ENCODE results near the gene HBEGF.
"Not testable (repeated sequence)": the region's sequence is repeated elsewhere in the genome, so short reads cannot be mapped to it uniquely, and the experiment has no call there.

The HBEGF gene

DNA sequence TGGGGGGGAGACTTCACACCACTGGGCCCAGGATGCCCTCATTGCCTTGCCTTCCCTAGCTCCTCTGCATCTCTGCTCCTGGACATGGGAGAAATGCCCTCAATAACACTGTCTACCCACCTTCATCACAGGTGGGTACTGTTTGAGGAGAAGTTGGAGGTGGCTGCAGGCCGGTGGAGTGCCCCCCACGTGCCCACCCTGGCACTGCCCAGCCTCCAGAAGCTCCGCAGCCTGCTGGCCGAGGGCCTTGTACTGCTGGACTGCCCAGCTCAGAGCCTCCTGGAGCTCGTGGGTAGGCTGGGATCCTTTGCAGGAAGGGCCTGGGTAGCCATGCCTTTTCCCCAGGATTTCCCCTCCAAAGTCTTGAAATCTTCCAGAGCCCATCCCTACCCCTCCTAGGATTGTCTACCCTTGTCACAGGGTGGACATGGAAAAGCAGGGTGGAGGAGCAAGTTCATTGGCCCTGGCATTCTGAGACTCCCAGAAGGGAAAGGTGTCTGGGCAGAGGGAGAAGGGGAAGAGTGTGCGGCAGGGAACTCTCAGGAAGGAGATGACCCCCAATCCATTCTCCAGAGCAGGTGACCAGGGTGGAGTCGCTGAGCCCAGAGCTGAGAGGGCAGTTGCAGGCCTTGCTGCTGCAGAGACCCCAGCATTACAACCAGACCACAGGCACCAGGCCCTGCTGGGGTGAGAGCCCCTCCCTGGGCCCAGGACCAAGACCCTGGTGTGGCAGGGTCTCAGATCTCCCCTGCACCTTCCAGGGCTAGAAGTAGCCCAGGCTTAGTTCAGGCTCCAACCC, 14.5 kb upstream of the HBEGF start:
- DNase-seq: no peak

DNA sequence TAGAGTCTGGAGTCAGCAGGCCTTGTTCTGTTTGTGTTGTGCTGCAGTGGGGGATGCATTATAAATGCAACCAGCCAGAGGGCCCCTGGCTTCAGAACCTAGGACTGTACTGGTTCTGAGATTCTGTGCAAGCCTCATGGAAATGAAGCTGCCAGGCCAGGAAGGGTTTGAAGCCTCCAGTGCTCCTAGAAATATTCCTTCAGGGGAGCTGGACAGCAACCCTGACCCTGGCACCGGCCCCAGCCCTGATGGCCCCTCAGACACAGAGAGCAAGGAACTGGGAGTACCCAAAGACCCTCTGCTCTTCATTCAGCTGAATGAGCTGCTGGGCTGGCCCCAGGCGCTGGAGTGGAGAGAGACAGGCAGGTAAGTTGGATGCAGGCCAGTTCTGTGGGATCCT, 13.7 kb upstream of the HBEGF start, which contains the start of gene SLC4A9:
Gene SLC4A9 (plus strand): TSS at position 94 of the 400 bp plus-strand sequence. CDS start 43 bp downstream, at position 137.
- DNase-seq: no peak

DNA sequence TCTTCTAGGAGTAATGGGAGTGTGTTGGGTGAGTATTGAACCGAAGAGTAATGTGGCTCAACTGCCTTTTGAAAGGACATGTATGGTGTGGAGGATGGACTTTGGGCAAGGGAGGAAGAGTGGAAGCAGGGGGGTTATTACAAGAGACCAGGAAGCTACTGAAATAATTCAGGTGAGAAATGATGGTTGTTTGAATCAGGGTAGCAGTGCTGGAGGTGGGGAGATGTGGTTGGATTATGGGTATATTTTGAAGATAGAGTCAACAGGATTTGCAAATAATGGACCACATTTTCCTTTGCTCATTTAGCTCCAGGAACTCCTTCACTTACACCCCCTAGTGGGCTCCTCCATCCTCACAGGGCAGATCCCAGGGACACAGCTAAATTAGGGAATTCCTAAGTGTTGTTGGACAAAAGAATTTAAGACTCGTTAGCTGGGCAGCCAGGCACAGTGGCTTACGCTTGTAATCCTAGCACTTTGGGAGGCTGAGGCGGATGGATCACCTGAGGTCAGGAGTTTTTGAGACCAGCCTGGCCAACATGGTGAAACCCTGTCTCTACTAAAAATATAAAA, 12.4 kb upstream of the HBEGF start:
- DNase-seq: no peak

DNA sequence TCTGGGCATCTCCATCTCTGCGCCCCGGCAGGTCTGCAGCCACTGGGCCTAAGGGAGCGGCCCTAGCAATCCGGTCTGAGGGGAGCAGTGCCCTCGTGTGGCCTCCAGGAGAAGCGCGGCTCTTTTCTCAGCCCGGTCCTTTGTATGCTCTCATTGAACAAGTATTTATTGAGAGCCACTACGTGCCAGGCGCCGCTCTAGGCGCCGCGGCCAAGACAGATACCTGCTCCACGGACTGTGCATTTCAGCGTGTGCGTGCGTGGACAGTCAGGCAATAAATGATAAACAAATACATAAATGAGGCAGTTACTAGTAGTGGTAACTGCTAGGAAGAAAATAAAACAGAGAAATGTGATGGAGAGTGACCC, 11.3 kb upstream of the HBEGF start:
- DNase-seq: peak; percentile 21 to 41 (median 40)

DNA sequence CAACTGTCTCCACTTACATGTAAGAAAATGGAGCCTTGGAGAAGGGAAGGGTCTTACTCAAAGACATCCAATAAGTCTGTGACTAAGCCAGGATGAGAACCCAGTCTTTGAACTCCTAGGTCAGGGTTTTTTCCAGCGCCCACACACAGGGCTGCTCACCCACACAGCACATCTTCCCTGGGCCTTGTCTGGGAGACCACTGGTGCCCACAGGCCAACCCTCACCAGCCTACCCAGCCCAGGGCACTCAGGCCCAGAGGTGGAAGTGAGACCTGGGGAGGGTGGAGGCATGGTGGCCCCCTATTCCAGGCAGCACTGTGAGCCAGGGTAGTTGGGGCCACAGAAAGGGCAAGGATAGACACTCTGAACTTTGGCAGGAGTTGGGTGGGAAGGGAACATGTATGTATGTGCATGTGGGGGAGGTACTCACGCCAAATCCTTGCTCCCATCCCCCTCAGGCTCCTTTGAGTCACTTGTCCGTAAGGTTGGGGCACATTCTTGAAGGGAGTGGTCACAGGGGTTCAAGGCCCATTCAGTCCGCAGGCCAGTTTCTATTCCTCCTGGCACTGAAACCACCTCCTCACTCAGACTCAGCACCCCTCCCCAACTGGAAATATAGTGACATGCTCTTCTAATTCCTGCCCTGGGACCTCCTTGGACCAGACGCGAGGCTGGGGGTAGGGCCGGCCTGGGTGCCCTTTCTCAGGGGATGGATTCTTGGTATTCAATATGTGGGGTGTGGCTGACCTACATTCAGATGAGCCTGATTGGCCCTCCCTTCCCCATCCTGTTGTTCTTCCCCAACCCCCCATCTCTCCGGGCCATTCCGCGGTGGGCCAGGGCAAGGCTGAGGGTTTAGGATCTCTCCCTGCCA, 10.7 kb upstream of the HBEGF start:
- no peak for DNase-seq

DNA sequence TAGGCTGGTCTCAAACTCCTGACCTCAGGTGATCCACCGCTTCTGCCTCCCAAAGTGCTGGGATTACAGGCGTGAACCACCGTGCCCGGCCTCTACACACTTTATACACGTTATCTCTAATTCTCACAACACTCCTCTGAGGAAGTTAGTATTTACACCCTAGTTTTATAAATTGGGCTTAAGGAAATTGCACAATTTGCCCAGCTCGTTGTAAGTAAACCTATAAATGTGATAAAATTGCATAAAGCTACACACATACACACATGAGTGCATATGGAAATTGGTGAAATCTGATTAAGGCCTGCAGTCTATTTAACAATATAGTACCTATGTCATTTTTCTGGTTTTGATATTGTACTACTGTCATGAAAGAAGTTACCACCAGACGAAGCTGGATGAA, 9.1 kb upstream of the HBEGF start:
- DNase-seq: no peak

DNA sequence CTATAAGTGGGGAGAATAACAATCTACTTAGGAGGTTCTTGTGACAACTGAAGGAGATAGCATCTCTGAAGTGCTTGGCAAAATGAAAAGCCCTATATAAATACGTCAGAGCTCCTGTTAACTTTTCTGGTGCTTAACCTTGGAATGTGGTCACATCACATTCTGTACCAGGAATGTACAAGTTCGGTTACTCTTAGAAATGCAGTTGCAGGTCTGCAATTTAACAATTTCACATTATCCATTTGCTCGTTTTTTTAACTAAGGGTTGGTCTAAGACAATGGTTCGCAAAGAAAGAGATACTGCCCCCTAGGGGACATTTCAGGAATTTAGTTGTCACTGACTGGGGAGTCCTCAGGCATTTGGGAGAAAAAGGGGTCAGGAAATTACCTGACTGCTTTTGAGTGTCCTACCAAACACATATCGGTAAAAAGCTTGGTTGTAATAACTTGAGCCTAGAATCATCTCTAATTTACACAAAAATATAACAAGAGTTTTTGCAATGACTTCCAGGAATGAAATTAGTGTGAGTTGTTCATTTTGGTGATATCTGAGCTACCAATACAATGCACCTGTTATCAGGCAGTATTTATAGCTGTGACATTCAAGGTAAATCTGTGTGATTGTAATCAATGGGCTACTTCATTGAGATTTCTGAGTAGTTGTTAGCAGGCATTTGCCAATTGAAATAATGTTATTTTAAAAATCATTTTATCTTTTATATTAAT, 5.4 kb upstream of the HBEGF start:
- DNase-seq: peak; percentile 16 to 31 (median 19)

DNA sequence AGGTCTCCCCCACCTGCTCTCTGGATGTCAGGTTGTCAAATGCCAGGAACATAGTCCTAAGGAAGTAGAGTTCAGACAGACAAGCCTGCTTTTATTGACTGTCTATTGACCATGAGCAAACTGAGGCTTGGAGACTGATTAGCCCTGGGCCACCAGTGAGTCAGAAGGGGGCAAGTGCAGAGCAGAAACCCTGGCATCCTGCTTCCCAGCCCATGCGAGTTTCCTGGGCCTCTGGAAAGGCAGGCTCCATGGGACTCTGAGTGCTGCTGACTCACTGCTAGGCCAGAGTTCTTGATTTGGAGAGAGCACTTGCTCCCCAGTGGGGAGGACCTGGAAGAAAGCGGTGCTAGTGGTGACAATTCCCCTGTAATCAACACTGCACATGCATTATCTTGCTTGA, 2.8 kb upstream of the HBEGF start:
- no peak for DNase-seq

DNA sequence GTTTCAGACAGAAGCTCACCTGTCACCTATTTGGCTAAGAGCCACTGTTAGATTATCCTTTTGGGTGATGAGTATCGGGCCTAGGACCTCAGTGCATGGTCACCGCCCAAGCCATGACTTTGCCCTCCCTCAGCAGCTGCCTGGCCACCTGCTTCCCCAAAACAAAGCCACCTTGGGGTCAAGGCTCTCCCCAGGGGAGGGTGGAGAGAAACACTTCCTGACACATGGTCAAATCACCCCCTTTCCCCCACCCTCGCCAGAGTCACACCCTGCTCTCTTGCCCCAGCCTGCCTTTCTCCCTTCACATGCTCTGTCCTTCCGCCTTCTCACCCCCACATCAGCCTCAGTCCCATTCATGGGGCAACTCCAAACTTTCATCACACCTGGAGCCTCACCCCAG, 1.7 kb upstream of the HBEGF start:
- no peak for DNase-seq

DNA sequence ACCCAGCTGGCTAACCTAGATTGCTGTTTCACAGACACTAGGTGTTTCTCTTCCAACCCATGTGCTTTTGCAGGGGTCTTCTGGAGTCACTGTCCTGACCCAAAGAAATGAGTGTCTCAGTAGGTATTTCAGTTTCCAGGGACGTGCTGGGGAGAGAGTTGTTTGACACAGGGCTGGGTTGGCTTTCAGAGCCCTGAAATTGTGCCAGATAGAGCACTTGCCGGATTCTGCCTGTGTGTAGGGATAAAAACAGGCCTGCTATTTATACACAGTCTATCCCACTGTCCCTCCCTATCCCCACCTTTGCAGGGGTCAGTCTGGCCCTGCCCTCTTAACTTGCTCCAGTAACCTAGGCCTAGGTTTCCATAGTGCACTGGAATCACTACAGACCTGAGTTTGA, 957 bp upstream of the HBEGF start:
- no peak for DNase-seq

DNA sequence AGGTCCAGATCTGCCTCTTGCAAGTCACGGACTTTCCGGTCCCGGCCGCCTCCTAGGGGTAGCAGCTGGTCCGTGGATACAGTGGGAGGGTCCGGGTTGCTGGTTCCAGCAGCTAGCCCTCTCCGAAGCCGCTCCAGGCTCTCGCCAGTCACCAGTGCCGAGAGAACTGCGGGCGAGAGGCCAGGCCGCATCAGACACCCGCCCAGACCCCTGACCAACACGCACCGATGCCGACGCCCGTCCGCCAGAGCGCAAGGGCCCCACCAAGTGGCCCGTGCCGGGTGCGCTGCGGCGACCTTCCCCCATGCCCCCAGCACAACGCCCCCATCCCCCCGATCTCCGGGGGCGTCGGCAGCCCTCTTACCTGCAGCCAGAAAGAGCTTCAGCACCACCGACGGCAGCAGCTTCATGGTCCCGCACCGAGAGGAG, 470 bp downstream of the HBEGF start:
- DNase-seq: no peak

DNA sequence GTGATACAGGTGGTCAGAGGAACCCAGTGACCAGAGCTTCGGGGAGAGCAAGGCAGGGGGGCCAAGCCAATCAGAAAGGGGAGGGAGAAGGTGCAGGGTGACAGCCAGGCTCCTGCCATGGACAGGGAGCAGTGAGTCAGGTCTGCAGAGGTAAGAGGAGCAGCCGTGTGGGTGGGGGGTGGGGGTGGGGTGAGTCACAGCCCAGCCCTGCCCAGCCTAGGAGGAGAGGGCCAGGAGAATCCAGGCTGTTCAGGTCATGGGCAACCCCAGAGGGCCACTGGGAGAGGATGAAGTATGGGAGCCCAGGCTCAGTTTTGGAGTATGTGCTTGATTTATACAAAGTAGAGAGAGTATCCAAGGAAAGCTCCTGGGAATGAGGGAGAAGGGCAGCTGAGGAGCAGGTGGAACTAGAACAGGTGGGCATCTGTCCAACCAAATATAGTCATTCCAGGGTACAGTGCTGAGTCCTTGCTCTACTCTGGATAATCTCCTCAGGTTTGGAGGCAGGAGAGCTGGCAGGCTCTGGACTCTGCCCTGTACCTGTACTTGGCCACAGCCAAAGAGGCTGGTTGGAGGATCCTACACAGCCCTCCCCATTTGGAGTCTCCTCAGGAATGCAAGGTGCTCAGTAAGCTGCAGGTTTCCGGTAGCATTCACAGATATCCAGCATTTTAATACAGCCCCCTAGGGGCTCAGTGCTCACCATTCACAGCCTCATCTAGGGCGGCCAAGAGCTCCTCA, 1.6 kb downstream of the HBEGF start:
- DNase-seq: no peak

DNA sequence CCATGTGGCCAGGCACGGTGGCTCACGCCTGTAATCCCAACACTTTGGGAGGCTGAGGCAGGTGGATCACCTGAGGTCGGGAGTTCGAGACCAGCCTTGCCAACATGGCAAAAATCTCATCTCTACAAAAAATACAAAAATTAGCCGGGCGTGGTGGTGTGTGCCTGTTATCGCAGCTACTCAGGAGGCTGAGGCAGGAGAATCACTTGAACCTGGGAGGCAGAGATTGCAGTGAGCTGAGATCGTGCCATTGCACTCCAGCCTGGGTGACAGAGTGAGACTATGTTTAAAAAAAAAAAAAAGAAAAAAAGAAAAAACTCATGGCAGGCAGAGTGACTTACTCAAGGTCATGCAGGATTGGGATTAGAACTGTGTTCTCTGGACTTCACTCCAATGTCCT, 2.6 kb downstream of the HBEGF start:
- DNase-seq: not testable (repeated sequence)

DNA sequence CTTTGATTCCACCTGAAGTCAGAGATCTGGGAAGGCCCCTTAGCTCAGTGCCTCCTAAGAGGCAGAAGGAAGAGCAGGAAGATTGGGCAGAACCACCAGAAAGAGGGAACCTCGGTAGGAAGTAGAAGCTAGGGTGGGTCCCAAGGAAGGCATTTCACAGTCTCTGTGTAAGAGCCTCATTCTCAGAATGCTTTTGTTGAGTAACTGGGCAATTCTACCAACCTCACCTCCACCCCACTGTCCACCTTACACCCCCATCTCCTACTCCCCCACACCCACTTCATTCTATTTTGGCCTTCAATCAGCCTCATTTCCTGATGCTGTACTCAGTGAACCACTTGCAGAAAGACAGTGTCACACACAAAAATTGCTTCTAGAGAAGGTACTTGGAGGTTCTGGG, 3.5 kb downstream of the HBEGF start:
- DNase-seq: no peak

DNA sequence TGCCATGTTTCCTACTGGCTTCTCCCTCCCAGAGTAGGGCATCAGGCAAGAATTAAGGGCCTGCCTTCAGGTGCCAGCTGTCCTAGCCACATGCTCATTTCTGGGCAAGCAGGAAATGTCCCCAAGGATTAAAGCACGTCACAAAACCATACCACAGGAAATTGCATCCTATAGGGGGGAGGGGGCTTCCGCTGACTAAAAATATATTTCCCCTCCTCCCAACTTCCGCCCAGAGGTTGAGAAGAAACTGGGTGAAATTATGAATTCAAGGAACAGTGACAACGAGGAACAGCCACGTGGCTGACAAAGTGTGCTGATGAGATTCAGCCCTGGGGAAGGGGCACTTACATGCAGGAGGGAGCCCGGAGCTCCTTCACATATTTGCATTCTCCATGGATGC, 4.1 kb downstream of the HBEGF start:
- no peak for DNase-seq

DNA sequence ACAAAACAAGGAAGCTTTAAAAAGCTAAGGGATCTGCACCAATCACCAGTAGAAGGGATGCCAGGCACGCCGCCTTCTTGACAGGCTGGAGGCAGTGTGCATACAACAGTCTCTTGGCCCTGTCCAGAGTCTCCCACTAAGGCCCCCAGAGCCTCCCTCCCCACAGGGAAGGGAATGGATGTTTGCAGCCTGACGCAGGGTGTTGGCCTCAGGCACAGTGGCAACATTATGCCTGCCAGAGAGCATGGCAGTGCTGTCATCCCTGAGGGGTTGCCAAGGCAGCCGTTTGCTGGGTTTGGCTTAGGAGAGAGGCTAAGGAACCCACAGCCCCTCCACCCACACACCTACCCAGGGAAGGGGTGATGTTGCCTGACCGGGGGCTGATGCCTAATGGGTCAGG, 4.8 kb downstream of the HBEGF start:
- DNase-seq: no peak

DNA sequence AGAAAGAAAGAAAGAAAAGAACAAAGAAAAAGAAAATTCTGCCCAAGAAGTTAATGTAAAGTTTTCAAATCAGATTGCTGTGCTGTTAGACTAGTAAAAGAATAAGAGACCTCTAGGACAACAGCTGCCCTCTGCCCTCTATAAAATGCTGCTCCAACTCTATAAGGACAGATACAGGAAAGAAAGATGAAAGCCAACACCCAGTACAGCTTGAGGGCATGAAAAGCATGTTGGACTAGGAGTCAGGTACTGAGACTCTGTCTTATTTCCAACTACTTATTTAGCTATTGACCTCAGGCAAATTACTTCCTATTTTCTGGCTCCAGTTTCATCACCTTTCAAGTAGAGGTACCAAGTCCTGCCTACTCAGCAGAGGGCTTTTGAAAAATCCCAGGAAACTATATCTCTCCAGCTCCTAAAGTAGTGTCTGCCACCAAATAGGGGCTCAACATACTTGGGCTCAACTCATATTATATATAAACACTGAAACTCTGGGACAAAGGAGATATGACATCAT, 5.7 kb downstream of the HBEGF start:
- DNase-seq: no peak

DNA sequence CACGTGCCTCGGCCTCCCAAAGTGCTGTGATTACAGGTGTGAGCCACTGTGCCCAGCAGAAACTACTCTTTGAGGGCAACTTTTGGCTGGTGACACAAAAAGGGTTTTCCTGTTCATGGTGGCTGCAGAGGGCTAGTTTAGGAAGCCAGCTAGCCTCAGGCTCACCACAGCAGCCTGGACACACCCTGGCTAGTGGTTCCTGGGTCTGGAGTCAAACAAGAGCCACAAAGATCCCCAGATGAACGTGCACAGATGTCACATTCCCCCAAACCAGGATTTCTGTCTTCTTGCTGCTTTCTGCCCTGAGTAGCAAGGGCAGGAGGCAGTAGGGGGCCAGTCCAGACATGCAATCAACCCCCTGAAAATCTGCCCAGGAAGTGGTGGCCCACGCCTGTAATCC, 6.8 kb downstream of the HBEGF start:
- DNase-seq: no peak

DNA sequence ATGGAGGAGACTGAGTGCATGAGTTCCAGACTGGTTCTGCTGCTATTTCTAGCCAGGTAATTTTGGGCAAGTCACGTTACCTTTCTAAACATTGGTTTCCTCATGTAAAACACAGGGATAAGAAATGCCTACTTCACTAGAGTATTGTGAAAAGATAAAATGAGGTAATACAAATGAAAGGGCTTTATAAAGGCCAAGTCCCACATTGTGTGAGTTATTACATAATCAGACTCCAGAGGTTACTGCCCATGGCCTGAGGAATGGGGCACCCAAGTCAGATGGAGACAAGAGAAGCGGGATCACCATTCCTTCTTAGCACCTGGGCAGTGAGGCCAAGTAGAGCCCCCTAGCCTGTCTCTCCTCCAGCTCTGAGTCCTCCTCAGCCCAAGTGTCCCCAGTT, 7.5 kb downstream of the HBEGF start:
- DNase-seq: no peak

DNA sequence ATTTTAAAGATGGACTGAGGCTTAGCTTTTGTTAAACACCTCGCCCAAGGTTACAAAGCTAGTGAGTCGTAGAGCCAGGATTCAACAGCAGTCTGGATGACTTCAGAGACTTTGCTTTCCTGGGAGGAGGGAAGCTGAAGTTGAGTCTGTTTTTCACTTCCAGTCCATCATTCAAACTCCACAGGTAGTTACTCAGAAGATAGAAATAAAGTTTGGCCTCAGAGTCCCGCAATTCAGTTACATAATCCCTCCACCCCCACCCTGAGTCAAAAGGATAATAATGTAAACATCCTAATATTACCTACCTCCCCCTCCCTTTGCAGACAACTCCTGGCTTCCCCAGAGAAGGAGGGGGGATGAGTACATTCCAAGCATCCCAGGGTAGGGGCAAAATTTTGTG, 8.1 kb downstream of the HBEGF start:
- no peak for DNase-seq

DNA sequence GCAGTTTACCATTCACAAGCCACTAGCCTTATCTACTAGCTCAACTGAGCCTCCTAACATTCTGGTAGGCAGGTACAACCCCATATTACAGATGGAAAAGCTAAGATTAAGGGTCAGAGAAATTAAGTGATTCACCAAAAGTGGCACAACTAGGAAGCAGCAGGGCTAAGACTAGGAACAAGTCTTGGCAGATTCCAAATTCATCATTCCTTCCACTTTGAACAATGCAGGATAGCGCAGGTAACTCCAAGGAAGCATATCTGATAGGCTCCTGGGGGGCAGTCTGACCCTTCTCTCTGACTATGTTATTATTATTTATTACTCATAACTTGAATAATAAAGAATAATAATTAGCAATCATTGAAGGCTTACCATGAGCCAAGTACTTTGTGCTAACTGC, 8.5 kb downstream of the HBEGF start:
- no peak for DNase-seq

DNA sequence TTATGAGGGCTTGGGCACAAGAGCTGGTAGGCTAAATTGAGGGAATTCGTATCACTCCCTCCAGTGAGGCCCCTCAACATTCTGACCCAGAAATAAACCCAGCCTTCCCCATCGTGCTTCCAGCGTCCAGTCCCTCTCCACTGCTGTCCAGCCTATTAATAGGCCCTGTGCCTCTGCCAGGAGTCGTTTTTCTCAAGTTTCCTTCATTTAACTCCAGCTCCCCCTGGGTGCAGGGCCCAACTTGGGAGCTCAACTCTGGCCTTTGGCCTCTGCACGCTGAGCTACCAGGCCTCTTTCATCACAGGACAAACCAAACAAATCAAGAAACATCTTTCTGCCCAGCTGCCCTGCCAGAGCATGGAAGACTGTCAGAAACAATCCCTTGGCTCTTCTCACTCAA, 10.0 kb downstream of the HBEGF start:
- no peak for DNase-seq

Data from activated CD4-positive, CD25-positive, alpha-beta regulatory T cell (primary cell).